Testis (tissue), 2 donors: ENCODE measurements around the gene ABCB8.

Experiments used
- POLR2A ChIP-seq: fragments of 450-650 bp; IDR thresholded peaks from one replicate; pipeline ENCODE4 v1.6.1; 2017; ENCODE audit warnings: antibody characterized with exemption, mild to moderate bottlenecking, moderate library complexity
- TF ChIP-seq, protein P1 (sequence below), 3 experiments: fragments of 450-650 bp in 2 of 3; fragments of 200-600 bp in 1 of 3; sonication (generic) in 1 of 3; IDR thresholded peaks; one replicate each; pipeline ENCODE4 v1.5.1; 2016 to 2019; ENCODE audit warnings: antibody characterized with exemption in 3 of 3, mild to moderate bottlenecking in 2 of 3, moderate library complexity in 1 of 3

DNA sequence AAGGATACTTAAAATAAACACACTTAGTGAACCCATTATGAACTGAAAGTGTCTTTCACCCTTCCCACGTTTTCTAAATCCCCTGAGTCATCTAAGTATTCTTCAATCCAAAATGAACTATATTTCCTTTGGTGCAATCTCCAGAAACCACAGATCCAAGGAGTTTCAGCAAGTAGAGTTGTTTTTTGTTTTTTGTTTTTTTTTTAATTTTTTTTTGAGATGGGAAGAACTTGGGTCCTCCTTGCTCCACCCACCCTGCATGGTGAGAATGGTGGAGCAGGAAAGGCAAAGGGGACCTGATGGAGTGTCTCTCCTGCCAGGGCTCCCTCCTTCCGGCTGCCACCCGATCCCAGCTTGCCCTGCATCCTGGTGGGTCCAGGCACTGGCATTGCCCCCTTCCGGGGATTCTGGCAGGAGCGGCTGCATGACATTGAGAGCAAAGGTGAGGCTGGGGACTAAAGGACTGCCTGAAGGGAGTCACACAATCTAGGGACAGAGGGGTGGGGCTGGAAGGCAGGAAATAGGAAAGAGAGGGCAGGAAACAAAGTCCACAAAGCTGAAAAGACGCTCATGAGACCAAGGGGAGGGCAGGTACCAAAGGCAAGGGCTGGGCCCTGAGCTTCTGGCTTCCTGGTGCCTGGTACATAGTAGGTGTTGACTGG lies 16.1 kb upstream of the ABCB8 start:
- no peak for TF ChIP-seq POLR2A
- TF ChIP-seq, protein P1, sequence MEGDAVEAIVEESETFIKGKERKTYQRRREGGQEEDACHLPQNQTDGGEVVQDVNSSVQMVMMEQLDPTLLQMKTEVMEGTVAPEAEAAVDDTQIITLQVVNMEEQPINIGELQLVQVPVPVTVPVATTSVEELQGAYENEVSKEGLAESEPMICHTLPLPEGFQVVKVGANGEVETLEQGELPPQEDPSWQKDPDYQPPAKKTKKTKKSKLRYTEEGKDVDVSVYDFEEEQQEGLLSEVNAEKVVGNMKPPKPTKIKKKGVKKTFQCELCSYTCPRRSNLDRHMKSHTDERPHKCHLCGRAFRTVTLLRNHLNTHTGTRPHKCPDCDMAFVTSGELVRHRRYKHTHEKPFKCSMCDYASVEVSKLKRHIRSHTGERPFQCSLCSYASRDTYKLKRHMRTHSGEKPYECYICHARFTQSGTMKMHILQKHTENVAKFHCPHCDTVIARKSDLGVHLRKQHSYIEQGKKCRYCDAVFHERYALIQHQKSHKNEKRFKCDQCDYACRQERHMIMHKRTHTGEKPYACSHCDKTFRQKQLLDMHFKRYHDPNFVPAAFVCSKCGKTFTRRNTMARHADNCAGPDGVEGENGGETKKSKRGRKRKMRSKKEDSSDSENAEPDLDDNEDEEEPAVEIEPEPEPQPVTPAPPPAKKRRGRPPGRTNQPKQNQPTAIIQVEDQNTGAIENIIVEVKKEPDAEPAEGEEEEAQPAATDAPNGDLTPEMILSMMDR (IDR thresholded peaks at IDR 0.05), result no peak
